Hippocampal formation (tissue), 2 donors: Measurements from ENCODE around the gene NEGR1.

Source experiments
- DNase-seq, 2 donors: peaks; one replicate each; lab custom pipeline; 2025; lab: John Stamatoyannopoulos, UW

Gene NEGR1

DNA sequence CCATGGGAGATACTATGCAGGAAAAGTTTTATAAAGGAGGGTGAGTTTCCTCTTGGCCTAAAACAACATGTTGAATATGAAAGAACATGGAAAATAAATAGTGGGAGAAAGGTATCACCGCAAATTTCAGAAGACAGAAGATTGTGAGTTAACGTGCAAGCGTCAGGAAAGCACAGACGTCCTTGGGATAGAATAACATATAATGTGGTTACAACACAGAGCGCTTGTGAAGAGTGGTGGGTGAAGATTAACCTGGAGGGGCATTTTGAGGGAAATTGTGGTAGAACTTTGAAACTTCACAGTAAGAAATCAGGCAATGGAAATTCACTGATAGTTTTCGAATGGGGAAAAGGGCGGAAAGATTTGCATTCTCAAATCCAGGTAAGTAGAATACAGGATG lies 47.3 kb downstream of the NEGR1 start:
- no peak for DNase-seq

GRCh38 chr1:72230746-72231145 lies 51.6 kb downstream of the NEGR1 start:
- DNase-seq: no peak

DNA sequence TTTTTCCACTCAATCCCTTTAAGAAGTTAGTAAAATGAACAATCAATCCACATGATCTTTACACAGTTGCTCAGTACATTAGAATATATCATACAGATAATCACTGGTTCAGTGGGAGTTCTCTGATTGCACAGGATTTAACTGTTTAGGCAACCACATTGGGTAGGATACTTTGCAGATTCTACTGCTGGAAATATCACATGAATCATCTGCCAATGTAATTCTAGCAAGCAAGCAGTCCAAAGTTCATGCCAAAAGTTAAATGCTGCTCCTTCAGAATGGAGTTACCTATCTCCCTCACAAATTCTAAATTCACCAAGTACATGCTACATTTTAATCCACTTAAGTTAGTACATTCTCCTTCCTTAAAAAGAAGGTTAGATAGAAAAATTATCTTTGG lies 52.4 kb downstream of the NEGR1 start:
- DNase-seq: no peak

DNA sequence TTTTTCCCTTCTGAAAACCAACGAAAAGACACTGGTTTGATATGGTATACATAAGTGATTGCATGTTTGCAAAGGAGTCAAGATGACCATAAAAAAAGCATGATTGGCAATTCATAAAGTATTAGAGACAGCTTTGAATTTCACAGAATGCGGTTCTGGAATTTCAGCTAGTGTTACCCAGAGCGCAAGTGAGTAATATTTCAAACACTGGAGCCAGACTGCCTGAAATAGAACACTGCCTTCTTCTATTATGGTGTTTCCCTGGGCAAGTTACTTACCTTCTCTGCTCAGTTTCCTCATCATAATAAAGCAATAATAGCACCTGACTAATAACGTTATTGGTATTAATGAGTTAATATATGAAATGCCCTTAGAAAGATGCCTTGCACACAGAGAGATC lies 54.7 kb downstream of the NEGR1 start:
- no peak for DNase-seq

DNA sequence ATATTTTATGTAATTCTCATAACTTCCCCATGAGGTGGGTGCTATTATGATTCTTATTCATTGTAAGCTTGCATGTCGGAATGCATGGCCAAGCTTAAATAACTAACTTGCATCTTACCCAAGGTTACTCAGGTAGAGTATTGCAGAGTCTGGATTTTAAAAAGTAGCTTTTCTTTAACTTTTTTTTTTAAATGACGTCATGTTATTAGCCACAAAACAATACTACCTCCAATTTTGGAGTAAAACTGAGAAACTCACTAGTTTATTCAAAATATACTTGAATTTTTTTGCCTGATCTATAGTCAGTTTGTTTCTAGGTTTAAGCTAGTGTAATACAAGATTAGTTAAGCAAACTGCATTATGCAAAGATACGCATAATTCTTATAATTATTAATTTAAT lies 57.8 kb downstream of the NEGR1 start:
- DNase-seq: no peak

GRCh38 chr1:72221811-72222210 lies 60.5 kb downstream of the NEGR1 start:
- no peak for DNase-seq

DNA sequence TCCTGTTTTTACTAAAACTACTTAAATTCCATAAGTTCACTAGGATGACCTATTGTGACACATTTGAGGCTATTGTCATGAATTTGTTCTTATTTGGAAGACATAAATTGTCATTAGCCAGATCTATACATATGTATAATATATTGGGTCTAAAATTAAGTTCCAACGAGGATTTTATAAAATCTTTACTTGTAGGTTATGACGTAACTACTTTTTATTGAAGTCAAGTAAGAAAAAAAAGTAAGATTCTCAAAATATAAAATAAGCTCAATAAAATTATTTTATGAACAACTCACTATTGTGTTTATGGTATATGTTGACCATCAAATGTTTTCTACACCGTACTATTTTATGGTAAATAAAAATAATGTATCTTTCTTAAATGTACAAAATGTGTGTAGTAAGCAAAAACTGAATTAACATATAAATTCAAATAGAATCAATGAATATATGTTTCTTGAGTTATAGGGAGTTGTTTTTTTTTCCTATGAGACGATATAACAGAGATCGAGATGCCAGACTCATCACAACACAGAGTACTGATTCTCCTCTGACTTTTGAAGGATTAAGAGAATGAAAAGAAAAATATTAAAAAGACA lies 64.1 kb downstream of the NEGR1 start:
- DNase-seq: no peak

DNA sequence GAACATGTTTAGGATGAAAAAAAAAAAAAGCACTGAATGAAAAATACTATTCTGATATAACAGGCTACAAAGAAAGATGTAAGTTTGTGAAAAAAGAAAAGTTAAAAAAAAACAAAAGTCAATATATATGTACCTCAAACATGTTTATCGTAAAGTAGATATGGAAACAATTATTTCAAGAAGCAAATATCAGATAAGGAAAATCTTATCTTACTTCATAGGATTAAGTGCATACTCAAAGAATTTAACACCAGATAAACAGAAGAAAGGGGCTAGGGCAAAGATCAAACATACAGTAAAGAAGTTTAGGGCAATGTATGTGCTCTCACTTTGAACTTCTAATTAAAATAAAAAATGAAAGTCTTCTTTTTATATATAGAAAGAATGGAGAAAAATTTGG lies 75.3 kb downstream of the NEGR1 start:
- DNase-seq: no peak

- no peak for DNase-seq
Measured at GRCh38 chr1:72202761-72203160, 79.6 kb downstream of the NEGR1 start.

GRCh38 chr1:72197786-72198185 lies 84.6 kb downstream of the NEGR1 start:
- no peak for DNase-seq

DNA sequence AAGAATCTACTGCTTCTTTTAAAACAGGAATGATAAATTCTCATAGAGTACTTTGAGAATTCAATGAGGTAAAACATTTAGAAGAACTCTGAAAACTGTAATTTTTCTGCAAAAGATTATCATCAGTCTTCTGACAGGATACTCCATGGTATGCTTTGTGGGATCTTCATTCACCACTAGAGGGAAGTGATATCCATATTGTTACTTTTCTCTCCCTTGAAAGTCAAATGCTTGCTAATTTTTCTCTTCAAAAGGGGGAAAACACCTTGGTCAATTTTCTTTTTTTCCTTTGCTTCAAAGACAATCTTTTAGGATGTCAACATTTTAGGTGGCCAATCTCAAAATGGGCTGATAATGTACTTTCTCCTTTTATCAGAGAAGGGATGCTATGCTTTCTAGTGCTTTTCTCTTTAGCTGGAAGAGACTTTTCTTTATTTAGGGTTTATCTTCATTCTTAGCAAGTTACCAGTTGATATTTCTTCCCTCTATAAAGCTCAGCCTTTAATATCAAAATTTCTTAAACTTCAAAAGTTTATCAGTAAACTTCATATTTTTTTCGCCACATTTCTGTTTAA lies 95.5 kb downstream of the NEGR1 start:
- peak in 1 of 2 donors; percentile 28 for DNase-seq

DNA sequence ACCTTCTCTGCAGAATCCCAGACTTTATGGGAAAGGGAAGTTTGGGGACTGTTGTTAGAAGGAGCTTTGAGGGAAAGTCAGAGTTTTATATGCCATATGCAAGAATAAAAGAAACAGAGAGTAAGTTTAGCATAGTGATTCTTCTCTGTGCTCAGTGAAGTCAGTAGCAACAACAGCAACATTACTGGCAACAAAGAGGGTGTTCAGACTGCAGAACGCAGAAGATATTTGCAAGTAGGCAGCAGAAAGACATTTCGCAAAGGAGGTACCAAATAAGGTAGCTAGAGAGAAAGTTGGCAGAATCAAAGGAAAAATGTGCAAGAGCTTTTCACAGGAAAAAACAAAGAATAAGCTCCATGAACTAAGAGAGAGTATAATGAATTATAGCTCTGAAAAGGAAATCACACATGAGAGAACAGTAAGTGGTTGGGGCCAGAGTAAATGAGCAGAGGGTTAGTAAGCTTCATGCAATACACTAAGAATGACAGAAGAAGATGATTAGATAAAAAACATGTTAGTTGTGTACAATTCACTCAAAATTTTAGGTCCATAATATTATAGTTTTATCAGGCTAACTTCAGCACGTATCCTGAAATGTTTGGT lies 98.1 kb downstream of the NEGR1 start:
- peak in 1 of 2 donors; percentile 23 for DNase-seq

DNA sequence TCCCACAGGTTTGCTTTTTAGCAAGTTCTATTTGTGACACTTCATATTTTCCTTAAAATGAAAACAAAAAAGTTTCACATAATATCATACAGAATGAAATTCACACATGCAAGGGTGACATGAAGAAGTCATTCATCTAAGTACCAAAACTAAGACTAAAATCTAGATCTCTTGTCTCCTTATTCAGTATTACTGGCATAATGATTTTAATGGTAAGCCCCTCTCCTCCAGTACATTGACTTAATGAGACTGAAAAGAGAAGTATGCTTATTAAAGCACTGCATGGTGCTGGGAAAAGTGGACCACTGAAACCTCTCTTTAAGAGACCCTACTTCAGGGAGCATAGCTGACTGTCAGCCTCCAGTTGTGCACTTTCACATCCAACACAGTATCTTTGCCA lies 99.5 kb downstream of the NEGR1 start:
- no peak for DNase-seq

DNA sequence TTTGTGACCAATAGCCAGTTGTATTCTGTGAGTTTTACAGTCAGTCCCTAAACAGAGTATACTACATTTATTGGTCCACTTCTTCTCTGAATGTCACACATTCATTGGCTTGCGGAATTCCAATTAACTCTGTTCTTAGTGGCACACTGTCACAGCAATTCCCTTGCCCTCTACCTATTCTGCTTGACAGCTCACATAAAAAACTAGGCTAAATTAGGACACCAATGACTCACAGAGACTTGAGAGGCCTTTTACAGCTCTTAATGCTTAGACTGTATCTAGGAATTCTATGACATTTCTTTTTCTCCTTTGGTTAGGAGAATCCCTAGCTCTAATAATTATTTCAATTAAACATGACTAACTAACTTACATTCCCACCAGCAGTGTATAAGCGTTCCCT lies 104.1 kb downstream of the NEGR1 start:
- no peak for DNase-seq

- no peak for DNase-seq
Measured at GRCh38 chr1:72177711-72178110, 104.6 kb downstream of the NEGR1 start.

GRCh38 chr1:72170246-72170645 lies 112.1 kb downstream of the NEGR1 start:
- no peak for DNase-seq

DNA sequence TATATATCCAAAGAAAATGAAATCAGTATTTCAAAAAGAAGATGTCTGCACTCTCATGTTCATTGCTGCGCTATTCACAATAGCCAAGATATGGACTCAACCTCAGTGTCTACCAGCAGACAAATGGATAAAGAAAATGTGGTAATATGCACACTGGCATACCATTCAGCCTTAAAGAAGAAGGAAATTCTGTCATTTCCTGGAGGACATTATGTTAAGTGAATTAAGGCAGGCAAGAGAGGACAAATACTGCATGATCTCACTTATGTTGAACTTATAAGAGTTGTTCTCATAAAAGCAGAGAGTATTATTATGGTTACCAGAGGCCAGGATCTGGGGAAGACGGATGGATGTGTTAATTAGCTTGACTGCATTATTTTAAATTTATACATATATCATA lies 115.9 kb downstream of the NEGR1 start:
- DNase-seq: no peak

GRCh38 chr1:72150508-72150907 lies 131.8 kb downstream of the NEGR1 start:
- DNase-seq: no peak

- no peak for DNase-seq
Measured at GRCh38 chr1:72141875-72142274, 140.5 kb downstream of the NEGR1 start.

GRCh38 chr1:72140222-72140621 lies 142.1 kb downstream of the NEGR1 start:
- DNase-seq: no peak

DNA sequence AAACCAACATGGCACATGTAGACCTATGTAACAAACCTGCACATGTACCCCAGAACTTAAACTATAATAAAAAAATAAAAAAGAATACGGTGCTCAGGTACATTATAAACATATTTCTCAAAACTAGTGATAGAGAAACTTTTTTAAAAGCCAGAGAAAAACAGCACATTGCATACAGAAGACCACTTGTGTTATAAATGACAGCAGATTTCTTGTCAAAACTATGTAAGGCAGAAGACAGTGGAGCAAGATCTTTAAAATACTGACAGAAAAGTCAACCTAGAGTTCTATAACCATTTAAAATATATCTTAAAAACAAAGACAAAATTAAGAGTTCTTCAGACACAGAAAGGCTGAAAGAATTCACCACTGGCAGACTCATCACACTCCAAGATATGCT lies 144.7 kb downstream of the NEGR1 start:
- DNase-seq: no peak

DNA sequence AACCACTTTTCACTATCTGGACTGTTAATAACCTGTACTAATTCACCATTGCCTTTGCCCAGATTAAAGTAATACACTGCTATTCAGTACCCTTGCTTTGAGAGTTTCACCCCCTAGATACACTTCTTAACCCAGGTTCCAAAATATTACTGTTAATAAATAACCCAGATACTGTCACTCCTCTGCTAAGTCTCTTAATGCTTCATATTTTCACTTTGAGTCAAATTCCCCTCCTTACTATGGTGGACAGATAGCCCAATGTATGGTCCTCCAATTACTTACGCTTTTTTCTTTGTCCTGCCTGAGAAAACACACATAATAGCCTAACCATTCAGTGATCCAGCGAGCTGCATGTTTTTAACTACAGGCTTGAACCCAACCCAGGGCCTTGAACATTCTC lies 152.5 kb downstream of the NEGR1 start:
- DNase-seq: no peak

GRCh38 chr1:72122099-72122880 lies 160.0 kb downstream of the NEGR1 start:
- DNase-seq: no peak
